Glutamatergic neuron (in vitro differentiated cells): ENCODE results near the gene CSAD. TPM values are rescaled to one million over a fixed set of nuclear protein-coding genes. Genes with fewer than 3 reads are reported as not detected.

Experiments used
- DNase-seq: peaks from one replicate; pipeline ENCODE4 v3.0.0; 2022
- H3K27ac Mint-ChIP-seq: one replicate; pipeline ENCODE4 v1.8.0; 2020; ENCODE audit warnings: mild to moderate bottlenecking, mixed read lengths, inconsistent platforms; ENCODE audit not compliant: unreplicated experiment
- H3K27me3 Mint-ChIP-seq: one replicate; pipeline ENCODE4 v1.8.0; 2020; ENCODE audit warnings: mild to moderate bottlenecking, moderate library complexity, mixed read lengths, inconsistent platforms; ENCODE audit not compliant: unreplicated experiment
- H3K36me3 Mint-ChIP-seq: one replicate; pipeline ENCODE4 v1.8.0; 2020; ENCODE audit warnings: mild to moderate bottlenecking, mixed read lengths, inconsistent platforms; ENCODE audit not compliant: unreplicated experiment
- H3K4me1 Mint-ChIP-seq: one replicate; pipeline ENCODE4 v1.8.0; 2020; ENCODE audit warnings: mild to moderate bottlenecking, low read depth, mixed read lengths, inconsistent platforms; ENCODE audit not compliant: unreplicated experiment
- H3K4me3 Mint-ChIP-seq: one replicate; pipeline ENCODE4 v1.8.0; 2020; ENCODE audit warnings: mild to moderate bottlenecking, mixed read lengths, inconsistent platforms; ENCODE audit not compliant: unreplicated experiment
- H3K9me3 Mint-ChIP-seq: one replicate; pipeline ENCODE4 v1.8.0; 2020; ENCODE audit warnings: mild to moderate bottlenecking, moderate library complexity, mixed read lengths, inconsistent platforms; ENCODE audit not compliant: unreplicated experiment
- CTCF ChIP-seq: fragments of 200-600 bp; sonication (generic); IDR thresholded peaks from one replicate; pipeline ENCODE4 v1.5.0; 2021; ENCODE audit not compliant: partially characterized antibody, unreplicated experiment
- total RNA-seq: library from RNA; stranded (reverse); fragmentation: NEBNext Ultra II Directional; extraction: Animal tissue kit (Norgen Biotek cat#: 25700); gene quantifications from one replicate; pipeline ENCODE4 v1.2.1, GENCODE V29; 2021; ENCODE audit not compliant: unreplicated experiment

CSAD gene
- total RNA-seq, 1 donor from 2014 or later, result 34.5 TPM

- Mint-ChIP-seq H3K27ac (no peak overlapping the region), H3K4me1 (peaks cover 5% of the 10 kb centered on the region), H3K4me3 (no peak overlapping the region), H3K9me3 (peaks cover 3% of the 10 kb centered on the region), H3K27me3 (peaks cover 6% of the 10 kb centered on the region), H3K36me3 (no peaks in the 10 kb centered on the region)
- no peak for DNase-seq
- TF ChIP-seq CTCF, result no peak
Measured at GRCh38 chr12:53187145-53187899, 6.6 kb upstream of the CSAD start.

GRCh38 chr12:53186745-53187144, 6.0 kb upstream of the CSAD start:
- H3K27me3 Mint-ChIP-seq, result peaks cover 4% of the 10 kb centered on the region
- no peaks in the 10 kb centered on the region for H3K36me3 Mint-ChIP-seq
- TF ChIP-seq CTCF, result no peak
- H3K4me1 Mint-ChIP-seq, result peaks cover 8% of the 10 kb centered on the region
- no peak overlapping the region for H3K4me3 Mint-ChIP-seq
- no peak for DNase-seq
- H3K9me3 Mint-ChIP-seq, result peaks cover 1% of the 10 kb centered on the region
- no peak overlapping the region for H3K27ac Mint-ChIP-seq

- H3K4me3 Mint-ChIP-seq, result no peak overlapping the region
Measured at GRCh38 chr12:53185582-53186153, 4.9 kb upstream of the CSAD start.

GRCh38 chr12:53184828-53185227, 4.1 kb upstream of the CSAD start:
- Mint-ChIP-seq H3K4me1 (peaks cover 11% of the 10 kb centered on the region), H3K27ac (no peak overlapping the region), H3K4me3 (no peak overlapping the region), H3K36me3 (no peaks in the 10 kb centered on the region), H3K27me3 (peaks cover 8% of the 10 kb centered on the region), H3K9me3 (peaks cover 9% of the 10 kb centered on the region)
- no peak for TF ChIP-seq CTCF
- DNase-seq, result no peak

More at GRCh38 chr12:53185582-53186153, 4.9 kb upstream of the CSAD start:
- no peak for TF ChIP-seq CTCF
- H3K36me3 Mint-ChIP-seq, result no peaks in the 10 kb centered on the region
- no peak for DNase-seq
- peaks cover 8% of the 10 kb centered on the region for H3K27me3 Mint-ChIP-seq
- H3K27ac Mint-ChIP-seq, result no peak overlapping the region
- peaks cover 5% of the 10 kb centered on the region for H3K9me3 Mint-ChIP-seq
- H3K4me1 Mint-ChIP-seq, result peaks cover 11% of the 10 kb centered on the region

- H3K4me1 Mint-ChIP-seq, result peaks cover 17% of the 10 kb centered on the region
- H3K9me3 Mint-ChIP-seq, result peaks cover 12% of the 10 kb centered on the region
- TF ChIP-seq CTCF, result no peak
- no peaks in the 10 kb centered on the region for H3K36me3 Mint-ChIP-seq
- H3K4me3 Mint-ChIP-seq, result peak overlapping the region; percentile 63
- peaks cover 10% of the 10 kb centered on the region for H3K27me3 Mint-ChIP-seq
- H3K27ac Mint-ChIP-seq, result no peak overlapping the region
- no peak for DNase-seq
Measured at GRCh38 chr12:53182903-53183302, 2.2 kb upstream of the CSAD start.
